Measurements from ENCODE around the gene NRN1L. TPM values are rescaled to one million over a fixed set of nuclear protein-coding genes. Genes with fewer than 3 reads are reported as not detected.
A peak's percentile ranks its signal among the peaks of the same experiment; 100 is the strongest.

The NRN1L gene
- total RNA-seq, 1 experiment from 2014 or later: 0.56 TPM

DNA sequence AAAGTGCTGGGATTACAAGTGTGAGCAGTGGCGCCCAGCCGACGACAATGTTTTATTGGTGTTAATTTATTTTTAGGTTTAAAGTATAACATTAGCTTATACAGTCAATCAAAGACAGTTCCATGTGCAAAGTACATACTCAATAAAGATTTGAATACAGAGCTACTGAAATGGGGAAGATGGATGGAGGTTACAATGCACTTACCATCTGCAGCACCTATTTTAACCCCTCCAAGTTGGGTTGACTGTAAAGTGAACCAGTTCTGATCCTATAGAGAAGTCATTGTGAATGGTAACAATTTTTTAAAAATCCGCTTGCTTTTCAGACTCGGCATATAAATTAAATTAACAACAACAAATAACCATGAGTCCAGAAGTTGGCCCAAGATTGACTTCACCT lies 7.7 kb downstream of the NRN1L start:
- H3K79me2 ChIP-seq (ENCODE audit: low read length): peaks cover 42% of the 10 kb centered on the region
- no peaks in the 10 kb centered on the region for H3K9me3 ChIP-seq (ENCODE audit: low read length)
- H3K4me3 ChIP-seq (ENCODE audit: low read length): peak overlapping the region; percentile 62
- peaks cover 17% of the 10 kb centered on the region for H3K4me1 ChIP-seq (ENCODE audit: low read length)
- peak overlapping the region; percentile 61 for H3K27ac ChIP-seq (ENCODE audit: low read length)
- 0 out of 2 replicates have a peak overlapping the region, but pooled peaks have one; percentile 1 for H2AFZ ChIP-seq (ENCODE audit: low read length)
- H3K27me3 ChIP-seq (ENCODE audit: low read length): no peaks in the 10 kb centered on the region
- peak overlapping the region; percentile 62 for H3K9ac ChIP-seq (ENCODE audit: low read length)
- DNase-seq: peak; percentile 57
- no peaks in the 10 kb centered on the region for H3K36me3 ChIP-seq (ENCODE audit: insufficient read depth, low read length)
- peak overlapping the region; percentile 79 for H3K4me2 ChIP-seq (ENCODE audit: low read depth, low read length, poor library complexity, severe bottlenecking)
- no peaks in the 10 kb centered on the region for H3K9me2 ChIP-seq (replicated peaks; ENCODE audit: insufficient read depth, low read length)
- H4K20me1 ChIP-seq (ENCODE audit: insufficient read depth, low read depth, low read length): no peaks in the 10 kb centered on the region

DNA sequence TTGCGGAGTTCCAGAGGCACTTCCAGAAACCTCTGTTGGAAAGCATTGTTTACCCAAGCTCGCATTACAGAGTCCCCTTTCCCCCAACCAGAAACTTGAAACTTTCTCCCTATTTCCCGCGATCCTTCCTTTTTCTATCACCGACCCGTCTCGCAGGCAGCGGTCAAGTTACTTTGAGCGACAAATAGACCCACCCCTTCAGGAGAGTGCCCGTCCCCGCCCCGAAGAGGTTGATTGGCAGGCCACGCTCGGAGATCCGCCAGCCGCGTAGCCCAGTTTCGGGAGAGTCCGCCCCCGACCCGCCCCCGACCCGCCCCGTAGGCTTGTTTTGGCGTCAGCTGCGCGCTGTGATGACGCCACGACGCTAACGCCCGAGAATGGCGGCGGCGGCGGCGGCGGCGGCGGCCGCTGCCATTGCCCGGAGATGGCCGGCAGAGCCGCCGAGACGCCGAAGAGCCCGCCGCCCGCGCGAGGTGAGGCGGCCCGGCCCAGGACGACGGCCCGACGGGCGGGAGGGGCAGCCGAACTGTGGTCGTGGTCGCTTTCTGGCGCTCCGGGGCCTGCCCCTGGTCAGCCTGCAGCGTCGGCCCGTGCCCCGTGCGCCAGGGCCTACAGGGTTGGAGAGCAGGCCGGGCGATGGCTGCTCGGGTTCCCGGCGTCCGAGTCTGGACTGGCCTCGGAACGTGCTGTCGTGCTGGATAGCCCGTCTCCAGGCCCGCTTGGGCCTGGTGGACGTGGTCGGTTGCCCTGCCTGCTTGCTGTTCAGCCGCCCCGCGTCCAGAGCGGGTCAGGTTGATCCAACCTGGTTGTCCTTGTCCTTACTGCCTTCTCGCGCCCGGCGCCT lies 8.4 kb downstream of the NRN1L start, which contains the start of gene PSKH1:
Gene PSKH1, plus strand, starts transcription at position 356 of the 844 bp plus-strand sequence. CDS start 15,496 bp downstream, outside the sequence.
- 0 out of 2 replicates have a peak within 1 kb of the TSS, but pooled peaks have one; percentile 1 for H2AFZ ChIP-seq (ENCODE audit: low read length)
- H3K36me3 ChIP-seq (ENCODE audit: insufficient read depth, low read length): no peaks in the 10 kb centered on the region
- peaks cover 17% of the 10 kb centered on the region for H3K4me1 ChIP-seq (ENCODE audit: low read length)
- H3K4me3 ChIP-seq (ENCODE audit: low read length): peak within 1 kb of the TSS; percentile 93
- no peaks in the 10 kb centered on the region for H4K20me1 ChIP-seq (ENCODE audit: insufficient read depth, low read depth, low read length)
- peaks cover 48% of the 10 kb centered on the region for H3K79me2 ChIP-seq (ENCODE audit: low read length)
- peak; percentile 98 for DNase-seq
- peak within 1 kb of the TSS; percentile 61 for H3K27ac ChIP-seq (ENCODE audit: low read length)
- H3K4me2 ChIP-seq (ENCODE audit: low read depth, low read length, poor library complexity, severe bottlenecking): peak within 1 kb of the TSS; percentile 86
- H3K9me2 ChIP-seq (replicated peaks; ENCODE audit: insufficient read depth, low read length): no peaks in the 10 kb centered on the region
- peak within 1 kb of the TSS; percentile 89 for H3K9ac ChIP-seq (ENCODE audit: low read length)
- no peaks in the 10 kb centered on the region for H3K27me3 ChIP-seq (ENCODE audit: low read length)
- H3K9me3 ChIP-seq (ENCODE audit: low read length): no peaks in the 10 kb centered on the region

DNA sequence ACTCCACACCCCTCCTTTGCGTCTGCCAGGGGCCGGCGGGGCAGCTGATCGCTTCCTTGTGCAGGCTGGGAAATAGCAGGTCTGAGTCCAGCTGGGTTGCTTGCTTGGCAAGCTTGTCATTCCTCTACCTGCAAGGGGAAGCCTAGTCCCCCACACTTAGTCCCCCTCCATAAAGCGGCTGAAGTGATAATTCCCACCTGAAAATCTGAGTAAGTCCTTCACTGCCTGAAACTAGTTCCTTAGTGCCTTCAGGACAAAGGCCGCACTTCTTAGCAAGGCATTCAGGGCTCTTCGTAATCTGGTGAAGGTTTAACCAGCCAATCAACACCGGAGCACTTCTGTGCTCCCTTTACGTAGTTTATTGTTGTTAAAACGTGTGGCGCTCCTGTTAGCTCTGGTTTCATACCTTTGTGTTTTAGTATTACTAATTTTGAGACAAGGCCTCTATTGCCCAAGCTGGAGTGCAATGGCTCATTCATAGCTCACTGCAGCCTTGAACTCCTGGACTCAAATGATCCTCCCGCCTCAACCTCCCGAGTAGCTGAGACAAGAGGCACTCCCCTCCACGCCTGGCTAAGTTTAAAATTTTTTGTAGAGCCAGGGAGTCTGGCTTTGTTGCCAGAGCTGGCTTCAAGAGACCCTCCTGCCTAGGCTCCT lies 9.2 kb downstream of the NRN1L start:
- Histone ChIP-seq H3K36me3 (ENCODE audit: insufficient read depth, low read length) (no peaks in the 10 kb centered on the region), H3K79me2 (ENCODE audit: low read length) (peaks cover 54% of the 10 kb centered on the region), H3K4me3 (ENCODE audit: low read length) (peak overlapping the region; percentile 93), H3K27ac (ENCODE audit: low read length) (peak overlapping the region; percentile 38; the same call in 1 of the 2 replicates), H3K4me1 (ENCODE audit: low read length) (peaks cover 17% of the 10 kb centered on the region), H2AFZ (ENCODE audit: low read length) (no peak overlapping the region), H3K4me2 (ENCODE audit: low read depth, low read length, poor library complexity, severe bottlenecking) (peak overlapping the region; percentile 86), H4K20me1 (ENCODE audit: insufficient read depth, low read depth, low read length) (no peaks in the 10 kb centered on the region), H3K9me3 (ENCODE audit: low read length) (no peaks in the 10 kb centered on the region), H3K9me2 (replicated peaks; ENCODE audit: insufficient read depth, low read length) (no peaks in the 10 kb centered on the region), H3K27me3 (ENCODE audit: low read length) (no peaks in the 10 kb centered on the region), H3K9ac (ENCODE audit: low read length) (peak overlapping the region; percentile 89)
- DNase-seq: peak; percentile 62

DNA sequence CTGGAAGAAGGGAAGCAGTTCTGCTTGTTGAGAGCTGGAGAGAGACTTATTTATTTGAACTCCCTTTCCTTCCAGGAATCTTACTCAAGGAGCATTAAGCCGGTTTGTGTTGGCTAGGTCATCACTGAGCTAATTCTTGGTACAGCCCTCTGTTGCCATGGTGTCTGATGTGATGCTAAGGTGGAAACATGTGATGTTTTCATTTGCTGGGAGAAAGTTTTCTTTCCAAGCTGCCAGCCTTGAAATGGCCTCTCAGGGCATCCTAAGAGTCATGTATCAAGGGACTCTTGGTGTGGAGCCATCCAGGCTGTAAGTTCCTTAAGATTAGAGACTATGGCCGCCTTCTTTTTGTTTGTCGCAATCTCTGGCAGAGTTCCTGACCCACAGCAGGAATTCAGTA lies 12.5 kb downstream of the NRN1L start:
- no peaks in the 10 kb centered on the region for H3K27me3 ChIP-seq (ENCODE audit: low read length)
- no peak overlapping the region for H3K9ac ChIP-seq (ENCODE audit: low read length)
- H3K27ac ChIP-seq (ENCODE audit: low read length): no peak overlapping the region
- H3K9me3 ChIP-seq (ENCODE audit: low read length): no peaks in the 10 kb centered on the region
- H3K4me2 ChIP-seq (ENCODE audit: low read depth, low read length, poor library complexity, severe bottlenecking): no peak overlapping the region
- no peaks in the 10 kb centered on the region for H4K20me1 ChIP-seq (ENCODE audit: insufficient read depth, low read depth, low read length)
- H3K4me3 ChIP-seq (ENCODE audit: low read length): no peak overlapping the region
- no peak overlapping the region for H2AFZ ChIP-seq (ENCODE audit: low read length)
- peaks cover 15% of the 10 kb centered on the region for H3K4me1 ChIP-seq (ENCODE audit: low read length)
- no peaks in the 10 kb centered on the region for H3K9me2 ChIP-seq (replicated peaks; ENCODE audit: insufficient read depth, low read length)
- H3K79me2 ChIP-seq (ENCODE audit: low read length): peaks cover 73% of the 10 kb centered on the region
- H3K36me3 ChIP-seq (ENCODE audit: insufficient read depth, low read length): no peaks in the 10 kb centered on the region
- no peak for DNase-seq

DNA sequence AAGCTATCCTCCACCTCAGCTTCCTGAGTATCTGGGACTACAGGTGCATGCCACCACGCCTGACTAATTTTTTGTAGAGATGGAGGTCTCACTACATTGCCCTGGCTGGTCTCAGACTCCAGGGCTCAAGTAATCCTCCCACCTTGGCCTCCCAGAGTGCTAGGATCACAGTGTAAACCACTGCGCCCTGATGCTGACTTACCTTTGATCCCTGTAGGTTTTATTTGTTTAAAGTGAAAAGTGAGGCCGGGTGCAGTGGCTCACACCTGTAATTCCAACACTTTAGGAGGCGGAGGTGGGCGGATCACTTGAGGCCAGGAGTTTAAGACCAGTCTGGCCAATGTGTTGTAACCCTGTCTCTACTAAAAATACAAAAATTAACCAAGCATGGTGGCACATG lies 17.0 kb downstream of the NRN1L start:
- Histone ChIP-seq H3K4me1 (ENCODE audit: low read length) (no peaks in the 10 kb centered on the region), H3K27me3 (ENCODE audit: low read length) (no peaks in the 10 kb centered on the region), H3K4me3 (ENCODE audit: low read length) (no peak overlapping the region), H3K36me3 (ENCODE audit: insufficient read depth, low read length) (no peaks in the 10 kb centered on the region), H4K20me1 (ENCODE audit: insufficient read depth, low read depth, low read length) (no peaks in the 10 kb centered on the region), H3K9ac (ENCODE audit: low read length) (no peak overlapping the region), H3K4me2 (ENCODE audit: low read depth, low read length, poor library complexity, severe bottlenecking) (no peak overlapping the region), H3K79me2 (ENCODE audit: low read length) (peaks cover 37% of the 10 kb centered on the region), H3K27ac (ENCODE audit: low read length) (no peak overlapping the region), H2AFZ (ENCODE audit: low read length) (no peak overlapping the region), H3K9me3 (ENCODE audit: low read length) (no peaks in the 10 kb centered on the region), H3K9me2 (replicated peaks; ENCODE audit: insufficient read depth, low read length) (no peaks in the 10 kb centered on the region)
- no peak for DNase-seq

DNA sequence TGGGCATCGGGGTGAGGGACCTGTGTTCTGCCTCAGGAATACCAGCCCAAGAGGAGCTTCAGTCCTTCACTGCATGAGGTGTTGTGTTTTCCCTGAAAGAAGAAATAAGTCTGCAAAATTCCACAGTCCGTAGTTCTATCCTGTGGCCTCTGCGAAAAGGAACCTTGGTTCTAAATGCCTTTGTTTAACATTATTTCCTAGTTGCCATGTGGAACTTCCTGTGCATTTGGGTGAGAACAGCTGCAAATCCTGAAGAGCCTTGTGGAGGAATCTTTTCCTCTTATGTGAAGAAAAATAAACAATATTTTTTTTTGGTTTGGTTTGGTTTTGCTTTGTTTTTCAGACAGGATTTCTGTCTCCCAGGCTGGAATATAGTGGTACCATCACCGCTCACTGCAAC lies 18.1 kb downstream of the NRN1L start:
- Histone ChIP-seq H3K36me3 (ENCODE audit: insufficient read depth, low read length) (no peaks in the 10 kb centered on the region), H3K79me2 (ENCODE audit: low read length) (peaks cover 26% of the 10 kb centered on the region), H3K9ac (ENCODE audit: low read length) (no peak overlapping the region), H2AFZ (ENCODE audit: low read length) (no peak overlapping the region), H3K27me3 (ENCODE audit: low read length) (no peaks in the 10 kb centered on the region), H3K4me3 (ENCODE audit: low read length) (no peak overlapping the region), H4K20me1 (ENCODE audit: insufficient read depth, low read depth, low read length) (no peaks in the 10 kb centered on the region), H3K9me2 (replicated peaks; ENCODE audit: insufficient read depth, low read length) (no peaks in the 10 kb centered on the region), H3K4me1 (ENCODE audit: low read length) (no peaks in the 10 kb centered on the region), H3K9me3 (ENCODE audit: low read length) (no peaks in the 10 kb centered on the region), H3K4me2 (ENCODE audit: low read depth, low read length, poor library complexity, severe bottlenecking) (no peak overlapping the region), H3K27ac (ENCODE audit: low read length) (no peak overlapping the region)
- DNase-seq: no peak

DNA sequence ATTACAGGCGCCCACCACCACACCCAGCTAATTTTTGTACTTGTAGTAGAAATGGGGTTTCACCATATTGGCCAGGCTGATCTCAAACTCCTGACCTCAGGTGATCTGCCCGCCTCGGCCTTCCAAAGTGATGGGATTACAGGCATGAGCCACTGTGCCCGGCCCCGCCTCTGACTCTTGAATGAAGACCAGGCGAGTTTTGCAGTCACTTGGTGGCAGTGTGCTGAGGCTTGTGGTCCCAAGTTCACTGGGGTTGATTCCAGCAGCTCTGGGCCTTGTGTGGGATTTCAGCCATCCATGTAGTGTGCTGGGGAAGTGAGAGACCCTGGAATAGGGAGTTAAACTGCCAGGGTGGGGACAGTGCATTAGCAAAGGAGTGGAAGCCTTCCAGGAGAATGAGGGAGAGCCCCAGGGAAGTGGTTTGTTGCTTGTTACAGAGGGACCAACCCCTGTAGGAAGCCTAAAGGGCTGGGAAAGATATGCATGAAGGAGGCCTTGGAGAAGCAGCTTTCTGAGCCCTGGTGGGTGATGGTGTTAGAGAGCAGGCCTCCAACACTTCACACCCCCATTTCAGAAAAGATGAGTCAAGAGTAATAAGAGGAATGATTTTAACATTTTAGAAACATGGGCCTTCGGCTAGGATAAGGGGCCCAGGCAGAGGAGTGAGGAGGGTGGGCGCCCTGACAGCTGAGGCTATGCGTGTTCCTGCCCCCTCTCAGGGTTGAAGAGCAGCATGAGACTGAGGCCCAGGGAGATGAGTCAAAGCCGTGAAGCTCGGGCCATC lies 22.9 kb downstream of the NRN1L start:
- H3K9me3 ChIP-seq (ENCODE audit: low read length): no peaks in the 10 kb centered on the region
- peaks cover 8% of the 10 kb centered on the region for H3K4me1 ChIP-seq (ENCODE audit: low read length)
- H2AFZ ChIP-seq (ENCODE audit: low read length): no peak overlapping the region
- no peaks in the 10 kb centered on the region for H3K27me3 ChIP-seq (ENCODE audit: low read length)
- H3K27ac ChIP-seq (ENCODE audit: low read length): no peak overlapping the region
- no peak for DNase-seq
- no peaks in the 10 kb centered on the region for H4K20me1 ChIP-seq (ENCODE audit: insufficient read depth, low read depth, low read length)
- no peak overlapping the region for H3K4me2 ChIP-seq (ENCODE audit: low read depth, low read length, poor library complexity, severe bottlenecking)
- H3K9me2 ChIP-seq (replicated peaks; ENCODE audit: insufficient read depth, low read length): no peaks in the 10 kb centered on the region
- no peak overlapping the region for H3K4me3 ChIP-seq (ENCODE audit: low read length)
- H3K36me3 ChIP-seq (ENCODE audit: insufficient read depth, low read length): no peaks in the 10 kb centered on the region
- H3K79me2 ChIP-seq (ENCODE audit: low read length): peaks cover 4% of the 10 kb centered on the region; the same call in 1 of the 2 replicates
- H3K9ac ChIP-seq (ENCODE audit: low read length): no peak overlapping the region
